Upper lobe of left lung (tissue), 6 donors: ENCODE results near the gene CDT1. TPM values are rescaled to one million over a fixed set of nuclear protein-coding genes. Genes with fewer than 3 reads are reported as not detected.

Source experiments
- ATAC-seq, 2 donors: fragments of 200-7000 bp; cut with Tn5 transposase; one replicate each; pipeline ENCODE4 v1.9.1; 2022; ENCODE audit warnings: mild to moderate bottlenecking in 2 of 2, moderate library complexity in 2 of 2; ENCODE audit not compliant: low FRiP score in 2 of 2
- DNase-seq, 2 donors: peaks; one replicate each; pipeline ENCODE4 v3.0.0-alpha.2; 2019 to 2020
- H3K27ac ChIP-seq, 4 donors: fragments of 200-600 bp; sonication (generic); one replicate each; pipeline ENCODE4 v1.5.1; 2016 to 2019
- H3K27me3 ChIP-seq, 4 donors: fragments of 200-600 bp; sonication (generic); one replicate each; pipeline ENCODE4 v1.5.1; 2017 to 2019
- H3K36me3 ChIP-seq, 4 donors: fragments of 200-600 bp; sonication (generic); one replicate each; pipeline ENCODE4 v1.5.1; 2016 to 2019
- H3K4me1 ChIP-seq, 4 donors: fragments of 200-600 bp; sonication (generic); one replicate each; pipeline ENCODE4 v1.5.1; 2018 to 2019
- H3K4me3 ChIP-seq, 4 donors: fragments of 200-600 bp; sonication (generic); one replicate each; pipeline ENCODE4 v1.5.1; 2017 to 2019; ENCODE audit warnings: mild to moderate bottlenecking in 2 of 4, moderate library complexity in 1 of 4
- H3K9me3 ChIP-seq, 4 donors: fragments of 200-600 bp; sonication (generic); one replicate each; pipeline ENCODE4 v1.5.1; 2018 to 2019
- EP300 ChIP-seq, 4 donors: sonication (generic); formaldehyde crosslinking; IDR thresholded peaks; one replicate each; pipeline ENCODE4 v1.5.1; 2017; ENCODE audit warnings: antibody characterized with exemption in 4 of 4, control low read depth in 2 of 4
- POLR2A ChIP-seq, 4 donors: fragments of 450-650 bp; IDR thresholded peaks; one replicate each; pipeline ENCODE4 v1.5.1; 2016 to 2017; ENCODE audit warnings: antibody characterized with exemption in 4 of 4, mild to moderate bottlenecking in 2 of 4
- POLR2AphosphoS5 ChIP-seq, 2 donors: sonication (generic); formaldehyde crosslinking; IDR thresholded peaks; one replicate each; pipeline ENCODE4 v1.5.1; 2017; ENCODE audit warnings: antibody characterized with exemption in 2 of 2
- WGBS, 2 donors: methylation state at CpG; one replicate each; pipeline ENCODE4 v1.1.5; 2017 to 2018; 5-methylcytosine and 5-hydroxymethylcytosine counted together
- total RNA-seq, 6 donors: library from RNA; depleted of rRNA in 4 of 6; stranded (reverse); fragments of >200 nt in 4 of 6; gene quantifications; one replicate each; pipeline versions ENCODE4 v1.1.0 to v1.2.1, GENCODE V29; 2016 to 2021
- TF ChIP-seq, protein P1 (sequence below), 6 experiments: fragments of 450-650 bp in 4 of 6; fragments of 200-600 bp in 2 of 6; sonication (generic) in 2 of 6; IDR thresholded peaks; one replicate each; pipeline ENCODE4 v1.5.1; 2016 to 2019; ENCODE audit warnings: antibody characterized with exemption in 6 of 6
- donor health status: DM: no; HTN: no; CAD: no; lungs with moderate emphysema.
- donor health status: DM: no; HTN: yes; CAD: no; lungs with severe emphysema.

CDT1 gene
- total RNA-seq, 6 donors from 2014 or later, result 2.3 to 4.7 (median 3.5) TPM; not detected in 1

GRCh38 chr16:88792668-88793250 is 10.8 kb upstream of the CDT1 start:
- DNase-seq (peak in 1 of 2 donors; percentile 58), ATAC-seq (peak in 1 of 2 donors; percentile 47)
- H3K27ac ChIP-seq, result no peak overlapping the region
- H3K36me3 ChIP-seq, result no peaks in the 10 kb centered on the region
- TF ChIP-seq POLR2AphosphoS5 (IDR thresholded peaks at IDR 0.05) (no peak), POLR2A (IDR thresholded peaks at IDR 0.05) (no peak), EP300 (IDR thresholded peaks at IDR 0.05) (no peak)
- TF ChIP-seq, protein P1, sequence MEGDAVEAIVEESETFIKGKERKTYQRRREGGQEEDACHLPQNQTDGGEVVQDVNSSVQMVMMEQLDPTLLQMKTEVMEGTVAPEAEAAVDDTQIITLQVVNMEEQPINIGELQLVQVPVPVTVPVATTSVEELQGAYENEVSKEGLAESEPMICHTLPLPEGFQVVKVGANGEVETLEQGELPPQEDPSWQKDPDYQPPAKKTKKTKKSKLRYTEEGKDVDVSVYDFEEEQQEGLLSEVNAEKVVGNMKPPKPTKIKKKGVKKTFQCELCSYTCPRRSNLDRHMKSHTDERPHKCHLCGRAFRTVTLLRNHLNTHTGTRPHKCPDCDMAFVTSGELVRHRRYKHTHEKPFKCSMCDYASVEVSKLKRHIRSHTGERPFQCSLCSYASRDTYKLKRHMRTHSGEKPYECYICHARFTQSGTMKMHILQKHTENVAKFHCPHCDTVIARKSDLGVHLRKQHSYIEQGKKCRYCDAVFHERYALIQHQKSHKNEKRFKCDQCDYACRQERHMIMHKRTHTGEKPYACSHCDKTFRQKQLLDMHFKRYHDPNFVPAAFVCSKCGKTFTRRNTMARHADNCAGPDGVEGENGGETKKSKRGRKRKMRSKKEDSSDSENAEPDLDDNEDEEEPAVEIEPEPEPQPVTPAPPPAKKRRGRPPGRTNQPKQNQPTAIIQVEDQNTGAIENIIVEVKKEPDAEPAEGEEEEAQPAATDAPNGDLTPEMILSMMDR (IDR thresholded peaks at IDR 0.05), result no peak
- no peaks in the 10 kb centered on the region for H3K27me3 ChIP-seq
- peaks cover 4 to 39% (median 11%) of the 10 kb centered on the region in 4 donors for H3K4me1 ChIP-seq
- no peak overlapping the region for H3K4me3 ChIP-seq
- no peaks in the 10 kb centered on the region for H3K9me3 ChIP-seq
- WGBS, 2 donors, result 86 to 92% methylated on average over 5 to 12 of the region's 12 CpGs

DNA sequence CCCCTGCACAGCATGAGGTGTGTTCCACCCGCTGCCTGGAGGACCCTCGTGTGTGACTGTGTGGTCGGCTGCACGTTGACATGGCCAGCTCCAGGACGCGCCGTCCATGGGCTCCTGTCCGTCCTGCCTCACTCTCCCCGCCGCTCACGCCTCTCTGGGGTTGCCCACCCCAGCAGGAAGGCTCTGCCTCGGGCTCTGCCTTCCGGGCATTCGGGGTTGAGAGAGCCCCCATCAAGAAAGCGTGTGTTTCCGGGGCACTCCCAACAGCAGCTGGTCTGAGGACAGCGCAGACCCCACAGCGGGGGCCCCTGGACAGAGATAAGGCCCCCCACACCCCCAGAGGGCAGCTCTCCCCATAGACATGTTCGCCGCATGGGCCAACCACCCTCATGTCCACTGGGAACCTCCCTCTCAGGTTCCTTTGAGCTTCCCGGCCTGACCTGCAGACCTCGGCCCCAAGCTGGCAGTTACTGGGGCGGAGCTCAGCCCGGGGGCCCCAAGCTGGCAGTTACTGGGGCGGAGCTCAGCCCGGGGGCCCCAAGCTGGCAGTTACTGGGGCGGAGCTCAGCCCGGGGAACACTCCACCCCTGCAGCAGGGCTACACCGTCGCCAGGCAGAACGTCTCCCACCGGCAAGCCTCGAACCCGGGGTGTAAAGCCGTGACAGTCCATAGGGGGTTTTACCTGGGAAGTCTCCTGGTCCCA is 10.2 kb upstream of the CDT1 start:
- Histone ChIP-seq H3K36me3 (no peaks in the 10 kb centered on the region), H3K27ac (peak overlapping the region in 1 of 4 donors; percentile 11), H3K4me3 (no peak overlapping the region), H3K4me1 (peaks cover 4 to 39% (median 11%) of the 10 kb centered on the region in 4 donors), H3K27me3 (no peaks in the 10 kb centered on the region), H3K9me3 (no peaks in the 10 kb centered on the region)
- ATAC-seq (peak in 1 of 2 donors; percentile 17), DNase-seq (peak in 1 of 2 donors; percentile 48)
- WGBS, 2 donors, result 31 to 52% methylated on average over 5 to 34 of the region's 35 CpGs
- TF ChIP-seq POLR2AphosphoS5 (IDR thresholded peaks at IDR 0.05) (no peak), EP300 (IDR thresholded peaks at IDR 0.05) (no peak), POLR2A (IDR thresholded peaks at IDR 0.05) (no peak)
- TF ChIP-seq, protein P1 (IDR thresholded peaks at IDR 0.05), result no peak

GRCh38 chr16:88796278-88796677 is 7.3 kb upstream of the CDT1 start:
- no peak overlapping the region for H3K27ac ChIP-seq
- ATAC-seq (no peak), DNase-seq (no peak)
- WGBS, 2 donors, result 74% methylated on average over 3 of the region's 4 CpGs; no CpG with 5 or more reads in 1 of the 2 donors
- H3K4me3 ChIP-seq, result no peak overlapping the region
- TF ChIP-seq EP300 (IDR thresholded peaks at IDR 0.05) (no peak), POLR2AphosphoS5 (IDR thresholded peaks at IDR 0.05) (no peak), POLR2A (IDR thresholded peaks at IDR 0.05) (no peak)
- TF ChIP-seq, protein P1 (IDR thresholded peaks at IDR 0.05), result no peak
- H3K9me3 ChIP-seq, result no peaks in the 10 kb centered on the region
- peaks cover 0 to 30% (median 4%) of the 10 kb centered on the region in 4 donors for H3K4me1 ChIP-seq
- no peaks in the 10 kb centered on the region for H3K36me3 ChIP-seq
- H3K27me3 ChIP-seq, result no peaks in the 10 kb centered on the region

DNA sequence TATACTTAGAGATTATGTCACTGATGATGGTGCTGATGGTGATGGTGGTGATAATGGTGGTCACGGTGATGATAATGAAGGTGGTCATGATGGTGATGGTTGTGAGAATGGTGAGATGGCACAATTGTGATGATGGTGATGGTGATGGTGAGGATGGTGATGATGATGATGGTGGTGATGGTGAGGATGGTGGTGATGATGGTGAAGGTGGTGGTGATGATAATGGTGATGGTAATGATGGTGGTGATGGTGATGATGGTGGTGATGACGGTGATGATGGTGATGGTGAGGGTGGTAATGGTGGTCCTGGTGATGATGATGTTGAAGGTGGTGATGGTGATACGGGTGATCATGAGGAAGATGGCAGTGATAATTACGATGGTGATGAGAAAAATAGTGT is 5.5 kb upstream of the CDT1 start:
- H3K36me3 ChIP-seq, result no peaks in the 10 kb centered on the region
- no peak overlapping the region for H3K4me3 ChIP-seq
- peaks cover 0 to 31% (median 8%) of the 10 kb centered on the region in 4 donors for H3K4me1 ChIP-seq
- H3K27ac ChIP-seq, result no peak overlapping the region
- ATAC-seq (no peak), DNase-seq (no peak)
- no peaks in the 10 kb centered on the region for H3K27me3 ChIP-seq
- WGBS, 2 donors, result 89 to 91% methylated on average over 4 of the region's 4 CpGs
- H3K9me3 ChIP-seq, result no peaks in the 10 kb centered on the region
- TF ChIP-seq POLR2A (IDR thresholded peaks at IDR 0.05) (no peak), EP300 (IDR thresholded peaks at IDR 0.05) (no peak), POLR2AphosphoS5 (IDR thresholded peaks at IDR 0.05) (no peak)
- TF ChIP-seq, protein P1 (IDR thresholded peaks at IDR 0.05), result no peak
